KBM-7 (cell line): ENCODE data around the gene SMIM41.

Experiments
- DNase-seq: peaks from one replicate; pipeline ENCODE4 v3.0.0-alpha.2; 2015
- in situ Hi-C: fragments of 300-500 bp; cut with MboI; formaldehyde crosslinking; loops from 2 replicates; pipeline ENCODE4 v1.14.3; 2020; ENCODE audit warnings: low sequenced_read_pairs, low pct_unique_long_range_greater_than_20kb, mixed read lengths

The SMIM41 gene

DNA sequence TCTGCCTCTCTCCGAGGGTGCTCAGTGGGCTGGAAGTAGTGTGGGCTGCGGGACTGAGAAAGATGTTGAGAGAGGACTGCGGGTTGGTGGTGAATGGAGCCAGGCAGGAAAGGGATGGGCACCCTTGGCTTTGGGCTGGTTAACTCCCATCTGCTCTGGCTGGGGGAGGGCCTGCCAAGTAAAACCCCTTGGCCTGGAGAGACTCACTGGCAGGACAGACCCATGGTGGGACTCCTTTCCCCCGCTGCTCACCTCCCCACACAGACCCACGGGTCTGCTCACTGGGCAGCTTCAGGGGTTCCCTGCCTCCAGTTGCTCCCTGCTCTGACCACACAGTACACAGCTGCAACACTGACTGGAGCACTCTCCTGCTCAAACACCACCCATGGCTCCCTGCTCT is 58.2 kb downstream of the SMIM41 start:
- in situ Hi-C loops: no loop called here
- no peak for DNase-seq

DNA sequence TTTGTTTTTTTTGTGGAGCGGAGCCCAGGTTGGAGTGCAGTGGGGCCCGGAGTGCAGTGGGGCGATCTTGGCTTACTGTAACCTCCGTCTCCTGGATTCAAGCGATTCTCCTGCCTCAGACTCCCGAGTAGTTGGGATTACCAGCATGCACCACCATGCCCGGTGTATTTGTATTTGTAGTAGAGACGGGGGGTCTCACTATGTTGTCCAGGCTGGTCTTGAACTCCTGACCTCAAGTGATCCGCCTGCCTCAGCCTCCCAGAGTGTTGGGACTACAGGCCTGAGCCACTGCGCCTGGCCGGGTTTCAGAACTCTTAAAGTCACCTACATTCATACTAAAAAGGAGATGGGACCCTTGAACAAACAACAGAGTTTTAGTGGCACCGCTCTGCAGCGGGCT is 59.6 kb downstream of the SMIM41 start:
- in situ Hi-C loops: no loop called here
- DNase-seq: no peak

DNA sequence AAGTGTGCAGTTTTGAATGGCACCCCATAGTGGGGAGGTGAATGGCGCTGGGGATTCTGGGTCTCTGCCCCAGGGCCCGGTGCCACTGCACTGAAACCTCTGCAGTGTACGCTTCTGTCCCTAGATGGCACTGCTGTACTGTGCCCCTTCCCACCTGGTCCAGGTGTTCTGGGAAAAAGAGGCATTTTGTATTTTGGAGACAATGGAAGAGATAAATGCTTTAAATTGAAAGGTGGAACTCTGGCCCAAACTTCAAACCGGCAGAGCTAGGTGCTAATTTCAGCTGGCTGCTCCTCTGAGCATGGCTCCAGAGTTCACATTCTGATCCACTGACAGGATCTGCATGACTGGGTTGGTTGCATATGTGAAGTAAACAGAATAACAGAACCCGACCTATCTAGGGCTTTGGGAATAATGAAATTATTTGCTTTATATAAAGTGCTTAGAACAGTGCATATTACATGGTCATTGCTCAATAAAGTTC is 60.1 kb downstream of the SMIM41 start:
- DNase-seq: peak; percentile 24
- in situ Hi-C loops: no loop called here

DNA sequence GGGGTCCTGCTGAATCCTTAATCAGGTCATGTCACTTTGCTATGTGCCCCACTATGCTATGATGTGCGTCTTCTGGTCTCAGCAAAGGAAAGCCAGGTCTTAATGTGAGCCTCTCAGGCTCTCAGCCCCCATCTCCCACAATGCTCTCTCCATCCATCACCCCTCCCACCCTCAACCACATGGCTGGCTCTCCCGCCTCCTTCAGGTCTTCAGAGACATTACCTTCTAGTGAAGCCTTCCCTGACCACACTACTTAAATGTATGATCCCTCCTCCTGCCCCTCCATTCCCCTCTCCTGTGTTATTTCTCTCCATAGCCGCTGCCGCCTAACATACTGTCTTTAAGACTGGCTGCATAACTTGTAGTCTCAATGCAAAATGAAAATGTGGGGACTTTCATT is 61.8 kb downstream of the SMIM41 start:
- in situ Hi-C loops: no loop called here
- DNase-seq: no peak

DNA sequence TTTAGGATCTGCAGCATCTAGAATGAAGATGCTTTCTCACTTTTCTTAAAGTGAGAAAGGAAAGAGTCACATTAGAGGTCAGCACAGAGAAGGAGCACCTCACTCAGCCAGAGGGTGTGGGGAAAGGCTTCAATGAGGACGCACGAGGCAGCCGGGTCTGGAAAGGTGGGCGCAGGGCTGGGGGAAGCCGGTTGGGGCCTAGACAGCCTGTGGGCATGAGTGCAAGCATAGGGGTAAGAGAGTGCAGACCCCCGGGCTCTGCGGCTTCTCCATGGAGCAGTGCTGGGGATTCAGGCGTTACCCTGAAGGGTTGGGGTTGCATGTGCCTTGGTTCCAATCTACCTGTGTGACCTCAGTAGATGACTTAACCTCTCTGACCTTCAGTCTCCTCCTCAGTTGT is 62.4 kb downstream of the SMIM41 start:
- in situ Hi-C loops: no loop called here

DNA sequence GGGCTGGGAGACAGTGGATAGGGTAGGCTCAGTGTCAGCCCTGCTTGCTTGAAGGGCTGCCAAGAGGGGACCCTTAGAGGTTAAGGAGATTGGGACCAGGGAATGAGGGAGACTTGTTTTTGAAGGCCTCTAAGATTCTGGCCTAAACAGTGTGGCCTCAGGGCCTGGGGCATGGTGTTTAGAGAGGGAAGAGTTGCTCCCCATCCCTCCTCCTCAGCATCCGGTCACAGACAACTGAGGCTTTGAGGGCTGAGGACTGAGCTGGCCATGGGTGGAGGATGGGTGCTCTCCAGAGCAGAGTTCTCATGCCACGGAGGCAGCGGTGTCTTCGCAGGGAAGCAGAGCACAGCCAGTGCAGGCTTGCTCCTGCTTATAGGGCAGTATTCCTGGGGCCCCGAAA is 62.9 kb downstream of the SMIM41 start:
- in situ Hi-C loops: no loop called here
- no peak for DNase-seq

More for the DNA sequence above, 62.4 kb downstream of the SMIM41 start:
- DNase-seq: no peak

DNA sequence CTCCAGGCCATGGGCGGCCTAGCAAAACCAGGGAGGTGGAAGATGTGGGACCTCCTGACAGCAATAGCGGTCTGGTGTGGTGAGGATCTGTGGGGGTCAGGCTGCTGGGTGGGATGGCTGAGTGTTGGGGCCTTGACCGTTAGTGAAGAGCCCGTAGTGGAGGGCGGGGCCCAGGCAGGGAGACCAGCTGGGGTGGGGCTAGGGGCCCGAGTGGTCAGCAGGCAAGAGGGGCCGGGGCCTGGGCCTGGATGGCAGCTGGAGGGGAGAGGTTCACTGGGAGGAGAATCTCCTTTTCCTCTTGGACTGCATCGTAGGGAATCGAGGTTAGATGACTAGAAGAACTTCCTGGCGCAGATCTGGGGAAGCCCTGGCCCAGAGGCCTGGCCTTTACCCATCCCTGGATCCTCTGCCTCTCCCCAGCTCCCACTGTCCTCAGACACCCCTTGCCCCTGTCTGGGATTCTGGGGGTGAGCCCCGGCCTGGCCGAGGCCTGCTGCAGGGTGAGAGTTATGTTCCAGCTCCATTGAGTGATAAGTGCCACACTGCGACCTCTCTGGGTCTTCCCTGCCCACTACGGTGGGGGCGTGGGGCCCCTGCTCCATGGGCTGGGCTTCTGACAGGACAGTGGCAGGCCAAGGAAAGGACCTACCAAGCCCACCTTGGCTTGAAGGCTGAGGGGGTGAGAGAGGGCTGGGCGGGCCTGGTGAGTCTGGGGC is 65.2 kb downstream of the SMIM41 start:
- in situ Hi-C loops: no loop called here
- DNase-seq: no peak

DNA sequence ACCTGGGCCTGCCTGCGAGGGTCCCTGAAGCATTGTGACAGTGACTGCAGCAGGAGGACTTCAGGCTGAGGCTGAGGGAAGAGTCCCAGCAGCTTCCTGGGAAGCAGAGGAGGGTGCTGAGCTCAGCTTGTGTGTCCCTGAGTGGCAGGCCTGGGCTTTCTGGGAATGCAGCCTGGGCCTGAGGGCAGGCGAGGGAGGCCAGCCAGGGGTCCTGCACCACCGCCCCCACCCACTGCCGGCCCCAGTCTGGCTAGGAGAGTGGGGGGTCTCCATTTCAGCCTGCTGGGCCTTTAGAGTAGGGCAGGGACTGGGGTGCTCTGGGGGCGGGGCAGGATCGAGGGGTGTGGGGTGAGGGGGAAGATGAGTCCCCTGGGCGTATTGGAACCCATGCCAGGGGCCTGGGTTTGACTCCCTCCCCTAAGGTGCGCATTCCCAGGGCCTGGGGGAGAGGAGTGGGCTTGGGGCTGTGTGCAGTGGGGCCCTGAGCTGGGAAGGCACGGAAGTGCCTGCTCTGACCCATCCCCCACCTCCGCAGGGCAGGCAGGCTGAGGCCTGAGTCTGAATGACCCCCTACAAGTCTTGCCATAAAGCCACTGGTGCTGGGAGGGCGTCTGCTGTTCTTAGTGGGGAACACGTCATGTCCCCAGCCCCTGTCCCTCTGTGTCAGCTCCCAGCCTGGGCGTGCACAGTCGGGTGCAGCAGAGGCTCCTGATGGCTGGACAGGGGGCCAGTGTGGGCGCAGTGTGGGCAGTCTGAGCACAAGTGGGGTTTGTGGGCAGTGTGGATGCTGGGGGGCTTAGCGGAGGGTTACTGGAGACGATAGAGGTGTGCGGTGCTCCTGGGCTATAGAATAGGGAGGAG is 66.0 kb downstream of the SMIM41 start:
- in situ Hi-C loops: no loop called here
- no peak for DNase-seq

DNA sequence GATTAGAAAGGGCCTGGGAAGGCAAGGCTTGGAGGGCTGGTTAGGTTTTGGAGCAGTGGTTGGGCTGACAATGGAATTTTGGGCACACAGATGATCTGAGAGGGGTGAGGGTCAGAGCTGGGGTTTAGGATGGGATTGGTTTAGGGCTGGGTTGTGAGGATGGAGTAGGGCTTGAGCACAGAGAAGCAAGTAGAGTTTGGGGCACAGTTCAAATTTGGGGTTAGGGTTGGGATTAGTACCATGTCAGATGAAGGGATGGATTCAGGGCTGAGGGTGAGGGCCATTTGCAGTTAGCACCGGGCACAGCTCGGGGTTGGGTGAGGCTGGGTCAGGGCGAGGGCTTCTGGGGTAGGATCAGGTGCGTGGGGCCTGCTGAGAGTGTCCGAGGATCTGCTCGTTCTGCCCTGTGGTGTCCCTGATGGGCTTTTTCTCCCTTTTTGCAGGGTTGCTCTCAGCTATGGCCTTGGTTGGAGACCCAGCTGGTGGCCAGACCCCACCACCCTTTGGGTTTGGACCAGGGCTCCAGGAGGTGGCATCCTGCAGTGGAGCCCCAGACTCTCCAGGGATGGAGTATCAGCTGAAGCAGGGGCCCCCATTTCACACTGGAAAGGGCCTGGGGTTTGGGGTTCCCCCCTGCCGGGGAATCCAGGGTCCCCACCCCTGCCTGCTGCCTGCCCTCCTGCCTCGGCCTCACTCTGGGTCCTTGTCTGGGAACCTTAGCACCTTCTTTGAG is 66.8 kb downstream of the SMIM41 start:
- in situ Hi-C loops: no loop called here
- no peak for DNase-seq

DNA sequence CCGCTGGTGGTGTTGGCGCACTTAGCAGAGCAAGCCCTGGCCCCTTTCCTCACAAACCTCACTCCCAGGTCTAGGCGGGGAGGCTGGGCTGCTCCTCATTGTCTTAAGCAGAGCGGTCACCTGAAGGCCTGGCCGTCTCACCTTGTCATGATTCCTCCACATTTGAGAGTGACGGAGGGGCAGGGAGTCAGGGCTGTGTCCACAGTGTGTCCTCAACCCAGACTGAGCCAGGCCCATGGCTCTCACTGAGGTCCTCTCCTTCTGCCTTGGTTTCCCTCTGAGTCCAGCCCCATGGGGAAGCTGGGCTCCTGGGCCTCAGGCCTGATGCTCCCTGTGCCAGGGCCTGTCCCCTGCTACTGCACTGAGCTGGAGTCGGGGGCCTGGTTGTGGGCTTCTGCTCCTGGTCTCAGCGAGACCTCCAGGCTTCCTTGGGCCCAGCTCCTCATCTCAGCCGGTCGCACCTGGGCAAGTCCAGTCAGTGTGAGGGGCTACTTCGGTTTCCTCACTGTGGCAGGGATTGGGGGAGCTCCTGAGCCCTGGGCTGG is 67.4 kb downstream of the SMIM41 start:
- in situ Hi-C loops: no loop called here

DNA sequence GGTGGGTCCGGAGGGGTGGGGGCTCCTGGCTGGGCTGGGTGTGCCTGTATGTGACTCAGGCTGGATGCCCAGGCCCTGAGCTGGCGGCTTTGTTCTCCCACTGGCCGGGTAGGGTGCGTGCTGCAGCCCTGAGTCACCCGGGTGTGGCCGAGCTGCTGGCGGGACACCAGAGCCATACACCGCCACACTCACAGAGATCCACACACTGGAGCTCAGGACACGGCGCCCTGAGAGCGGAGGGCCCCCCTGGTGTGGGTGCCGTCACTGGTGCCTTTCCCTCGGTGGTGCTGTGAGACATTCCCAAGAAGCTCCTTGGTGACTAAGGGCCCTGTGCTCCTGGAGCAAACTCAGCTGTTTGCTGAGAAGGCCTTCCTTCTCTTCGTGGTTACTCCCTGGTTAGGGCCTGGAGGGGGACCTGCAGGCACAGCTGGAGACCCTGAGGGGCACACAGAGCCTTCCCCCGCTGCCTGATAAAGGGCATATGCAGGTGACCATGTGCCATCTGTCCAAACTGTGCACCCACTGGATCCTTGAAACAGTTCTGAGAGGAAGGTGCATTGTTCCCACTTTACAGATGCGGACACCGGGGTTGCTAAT is 68.0 kb downstream of the SMIM41 start:
- no peak for DNase-seq
- in situ Hi-C loops: no loop called here

More for the DNA sequence above, 67.4 kb downstream of the SMIM41 start:
- DNase-seq: no peak

DNA sequence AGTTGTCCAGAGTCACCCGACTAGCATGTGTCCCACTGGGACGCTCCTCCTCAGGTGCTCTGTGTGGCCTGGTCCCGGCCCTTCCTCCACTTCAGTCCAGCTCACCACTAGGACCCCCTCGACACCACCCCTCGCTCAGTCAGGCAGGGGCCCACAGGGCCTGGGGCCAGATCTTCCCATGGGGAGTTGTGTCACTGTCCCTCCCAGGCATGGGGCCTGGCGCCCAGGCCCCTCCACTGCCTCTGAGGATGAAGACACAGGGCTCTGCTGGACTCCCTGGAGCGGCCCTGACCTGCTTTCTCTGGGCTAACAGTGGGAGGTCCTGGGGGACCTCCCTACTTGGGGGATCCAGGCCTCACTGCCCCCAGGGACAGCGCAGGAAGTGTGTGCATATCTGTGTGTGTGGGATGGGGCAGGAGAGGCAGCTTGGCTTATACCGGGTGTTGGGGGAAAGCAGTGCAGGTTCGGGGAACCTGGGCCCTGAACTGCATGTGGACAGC is 68.5 kb downstream of the SMIM41 start:
- in situ Hi-C loops: no loop called here
- no peak for DNase-seq

DNA sequence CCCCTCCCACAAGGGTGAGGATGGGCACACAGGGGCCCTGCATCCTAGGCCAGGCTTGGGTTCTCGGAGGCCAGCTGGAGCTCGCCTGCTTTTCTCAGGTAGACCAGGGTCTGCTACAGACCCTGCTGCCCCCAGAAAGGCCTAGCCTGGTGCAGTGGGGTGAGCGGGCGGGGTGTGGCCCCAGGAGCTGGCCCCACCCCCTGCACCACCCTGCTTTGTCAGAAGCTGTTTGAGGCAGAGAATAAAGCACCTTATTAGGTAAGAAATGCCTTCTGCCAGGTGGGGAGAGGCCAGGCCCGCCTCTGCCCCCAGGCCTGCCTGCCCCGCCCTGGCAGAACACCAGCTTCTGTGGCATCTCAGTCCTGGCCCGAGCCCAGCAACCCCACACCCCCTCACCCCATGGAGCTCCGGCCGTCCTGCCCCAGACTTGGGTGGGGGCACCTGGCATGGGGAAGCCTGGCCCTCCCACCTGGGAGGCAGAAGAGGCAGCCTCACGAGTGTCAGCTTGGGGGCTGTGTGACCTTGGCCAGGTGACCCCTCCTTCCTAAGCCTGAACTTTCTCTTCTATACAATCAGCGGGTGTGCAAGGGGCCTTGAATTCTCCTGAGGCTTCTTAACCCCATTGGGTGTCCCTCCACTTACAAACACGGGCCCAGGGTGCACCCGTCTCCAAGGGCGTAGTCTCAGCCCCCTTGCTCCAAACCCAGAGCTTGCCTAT is 69.1 kb downstream of the SMIM41 start:
- in situ Hi-C loops: no loop called here
- no peak for DNase-seq

DNA sequence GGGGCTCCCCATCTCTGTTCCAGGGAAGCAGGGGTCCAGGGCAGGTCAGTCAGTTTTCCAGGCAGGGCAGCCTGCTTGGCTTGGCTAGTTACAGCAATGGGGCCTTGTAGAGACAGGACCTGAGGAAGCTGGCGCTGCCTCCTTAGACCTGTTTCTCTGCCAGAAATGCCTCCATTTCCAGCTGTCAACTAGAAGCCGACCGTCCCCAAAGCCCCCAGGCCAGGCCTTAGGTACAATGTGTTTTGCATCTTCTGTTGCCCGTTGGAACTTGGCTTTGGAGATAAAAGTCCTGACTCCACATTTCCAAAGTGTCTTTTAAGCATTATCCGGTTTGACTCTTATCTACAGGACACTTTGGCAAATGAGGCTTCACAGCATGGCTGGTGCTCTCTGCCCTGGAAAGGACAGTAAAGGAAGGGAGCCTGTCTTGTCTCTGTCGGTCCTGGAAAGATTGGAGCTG is 69.7 kb downstream of the SMIM41 start:
- in situ Hi-C loops: no loop called here
- no peak for DNase-seq

DNA sequence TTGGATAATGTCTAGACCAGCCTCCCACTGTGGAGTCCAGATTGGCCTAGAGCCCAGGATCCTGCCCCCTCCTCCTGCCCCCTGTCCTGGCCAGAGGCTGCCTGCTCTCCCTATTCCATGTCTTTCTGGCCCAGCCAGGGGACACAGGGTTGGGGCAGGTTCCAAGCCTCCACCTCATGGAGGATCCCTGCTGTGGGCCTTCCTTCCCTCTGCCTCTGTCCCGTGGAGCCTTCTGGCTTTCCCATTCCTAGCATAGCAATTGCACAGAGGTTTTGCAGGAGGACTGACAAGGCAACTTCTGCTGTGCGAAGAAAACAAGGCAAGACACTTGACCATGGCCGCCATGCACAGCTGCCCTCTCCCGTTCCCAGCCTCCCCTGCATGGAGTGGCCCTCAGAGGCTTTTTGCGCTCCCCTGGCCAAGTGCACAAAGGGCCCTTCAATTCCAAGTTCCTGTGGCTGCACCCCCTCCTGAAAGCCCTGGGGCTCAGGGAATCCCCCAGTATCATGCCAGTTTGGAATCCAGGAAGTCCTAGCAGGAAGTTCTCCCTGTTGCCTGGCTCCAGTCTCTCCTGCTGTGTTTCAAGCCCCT is 70.2 kb downstream of the SMIM41 start:
- no peak for DNase-seq
- in situ Hi-C loops: loop anchor here (10.0 kb wide), 1 partner anchor 725 kb away; no protein-coding TSS in a partner anchor

DNA sequence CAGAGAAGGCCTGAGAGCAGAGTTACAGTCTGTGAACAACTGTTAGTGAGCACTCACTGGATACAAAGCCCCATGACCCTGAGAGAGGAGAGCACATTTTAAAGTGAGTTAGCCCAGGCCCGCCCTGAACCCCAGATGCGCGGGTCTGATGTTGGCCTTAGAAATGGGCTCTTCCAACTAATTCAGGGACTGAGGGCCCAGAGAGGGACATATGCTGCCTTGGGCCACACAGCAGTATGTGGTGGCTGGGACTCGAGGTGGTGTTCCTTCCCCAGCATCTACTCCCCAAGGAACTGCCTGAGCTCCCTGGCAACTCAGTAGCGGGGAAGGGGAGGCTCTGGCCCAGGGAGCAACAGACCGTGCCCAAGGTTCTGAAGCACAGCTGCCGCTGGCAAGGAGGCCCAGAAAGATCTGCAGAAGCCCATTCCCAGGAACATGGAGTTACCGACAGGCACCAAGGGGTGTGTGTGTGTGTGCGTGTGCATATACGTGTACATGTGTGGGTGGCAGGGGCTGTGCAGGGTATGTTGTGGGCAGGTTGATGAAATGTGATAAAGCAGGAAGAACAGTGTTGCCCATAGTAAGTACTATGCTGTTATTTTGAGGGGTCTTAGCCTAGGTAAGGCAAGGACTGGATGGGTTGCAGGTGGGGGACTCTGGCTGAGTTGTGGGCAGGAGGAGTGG is 71.8 kb downstream of the SMIM41 start:
- in situ Hi-C loops: loop anchor here (10.0 kb wide), 1 partner anchor 724 kb away; no protein-coding TSS in a partner anchor
- DNase-seq: no peak
